Uterus (tissue), 4 donors: ENCODE results near the gene PACRG. TPM values are rescaled to one million over a fixed set of nuclear protein-coding genes. Genes with fewer than 3 reads are reported as not detected.

ENCODE experiments used
- DNase-seq, 2 donors: peaks; one replicate each; pipeline ENCODE4 v3.0.0-alpha.2; 2019 to 2020
- H3K27ac ChIP-seq, 2 donors: fragments of 200-600 bp; sonication (generic); 1 replicate in 1 of 2; 2 replicates in 1 of 2; pipeline ENCODE4 v1.5.1; 2016 to 2018
- H3K27me3 ChIP-seq, 2 donors: fragments of 200-600 bp; sonication (generic); one replicate each; pipeline ENCODE4 v1.5.1; 2018 to 2019; ENCODE audit warnings: control low read depth in 1 of 2
- H3K36me3 ChIP-seq, 2 donors: fragments of 200-600 bp; sonication (generic); one replicate each; pipeline ENCODE4 v1.5.1; 2019; ENCODE audit warnings: control low read depth in 1 of 2
- H3K4me1 ChIP-seq, 2 donors: fragments of 200-600 bp; sonication (generic); one replicate each; pipeline ENCODE4 v1.5.1; 2018 to 2019; ENCODE audit warnings: control low read depth in 1 of 2
- H3K4me3 ChIP-seq, 2 donors: fragments of 200-600 bp; sonication (generic); 1 replicate in 1 of 2; 2 replicates in 1 of 2; pipeline ENCODE4 v1.5.1; 2018 to 2019; ENCODE audit warnings: mild to moderate bottlenecking in 1 of 2
- H3K9me3 ChIP-seq, 2 donors: fragments of 200-600 bp; sonication (generic); one replicate each; pipeline ENCODE4 v1.5.1; 2019; ENCODE audit warnings: control low read depth in 1 of 2
- CTCF ChIP-seq, 4 experiments: fragments of 200-600 bp in 2 of 4; fragments of 450-650 bp in 2 of 4; sonication (generic) in 2 of 4; IDR thresholded peaks; one replicate each; pipeline ENCODE4 v1.5.1; 2016 to 2019; ENCODE audit warnings: antibody characterized with exemption in 4 of 4, mild to moderate bottlenecking in 2 of 4, moderate library complexity in 1 of 4
- POLR2A ChIP-seq, 2 donors: fragments of 450-650 bp; IDR thresholded peaks; one replicate each; pipeline ENCODE4 v1.6.1; 2016; ENCODE audit warnings: antibody characterized with exemption in 2 of 2, mild to moderate bottlenecking in 1 of 2, moderate library complexity in 1 of 2
- intact Hi-C: fragments of 100-400 bp; cut with DNase I; formaldehyde crosslinking; loops from one replicate; pipeline ENCODE4 v1.15.1; 2023; ENCODE audit warnings: low total_unique reads
- total RNA-seq, 4 donors: library from RNA; depleted of rRNA in 3 of 4; stranded (reverse); fragments of >200 nt in 3 of 4; gene quantifications; one replicate each; pipeline versions ENCODE4 v1.1.0 to v1.2.4, GENCODE V29; 2014 to 2023
- donor health status: DM: yes; HTN: yes; CAD: no.

The PACRG gene
- total RNA-seq, 4 donors from 2014 or later, result 4.6 to 12.3 (median 7.5) TPM

GRCh38 chr6:163118941-163119340 is 391.2 kb downstream of the PACRG start:
- Histone ChIP-seq H3K4me3 (no peak overlapping the region), H3K27me3 (no peaks in the 10 kb centered on the region), H3K9me3 (no peaks in the 10 kb centered on the region), H3K36me3 (no peaks in the 10 kb centered on the region), H3K27ac (no peak overlapping the region), H3K4me1 (no peaks in the 10 kb centered on the region)
- intact Hi-C loops, result no loop called here
- DNase-seq, result no peak
- no peak for TF ChIP-seq CTCF (IDR thresholded peaks at IDR 0.05)
- no peak for TF ChIP-seq POLR2A (IDR thresholded peaks at IDR 0.05)

GRCh38 chr6:163120223-163120622 is 392.4 kb downstream of the PACRG start:
- no peaks in the 10 kb centered on the region for H3K36me3 ChIP-seq
- no peaks in the 10 kb centered on the region for H3K27me3 ChIP-seq
- H3K27ac ChIP-seq, result no peak overlapping the region
- DNase-seq, result no peak
- no peaks in the 10 kb centered on the region for H3K9me3 ChIP-seq
- TF ChIP-seq CTCF (IDR thresholded peaks at IDR 0.05), result no peak
- TF ChIP-seq POLR2A (IDR thresholded peaks at IDR 0.05), result no peak
- H3K4me3 ChIP-seq, result no peak overlapping the region
- intact Hi-C loops, result no loop called here
- no peaks in the 10 kb centered on the region for H3K4me1 ChIP-seq

- no peak for DNase-seq
- intact Hi-C loops, result no loop called here
- H3K9me3 ChIP-seq, result no peaks in the 10 kb centered on the region
- no peak overlapping the region for H3K4me3 ChIP-seq
- H3K27me3 ChIP-seq, result no peaks in the 10 kb centered on the region
- H3K27ac ChIP-seq, result no peak overlapping the region
- no peaks in the 10 kb centered on the region for H3K4me1 ChIP-seq
- no peaks in the 10 kb centered on the region for H3K36me3 ChIP-seq
- TF ChIP-seq POLR2A (IDR thresholded peaks at IDR 0.05) (no peak), CTCF (IDR thresholded peaks at IDR 0.05) (no peak)
Observed at GRCh38 chr6:163121270-163121669, 393.5 kb downstream of the PACRG start.

GRCh38 chr6:163122365-163122764 is 394.6 kb downstream of the PACRG start:
- TF ChIP-seq CTCF (IDR thresholded peaks at IDR 0.05) (no peak), POLR2A (IDR thresholded peaks at IDR 0.05) (no peak)

GRCh38 chr6:163123098-163123497 is 395.3 kb downstream of the PACRG start:
- Histone ChIP-seq H3K4me1 (no peaks in the 10 kb centered on the region), H3K27ac (no peak overlapping the region), H3K27me3 (no peaks in the 10 kb centered on the region), H3K36me3 (no peaks in the 10 kb centered on the region), H3K9me3 (no peaks in the 10 kb centered on the region), H3K4me3 (no peak overlapping the region)
- intact Hi-C loops, result no loop called here
- TF ChIP-seq CTCF (IDR thresholded peaks at IDR 0.05) (no peak), POLR2A (IDR thresholded peaks at IDR 0.05) (no peak)
- no peak for DNase-seq

More at GRCh38 chr6:163122365-163122764, 394.6 kb downstream of the PACRG start:
- Histone ChIP-seq H3K4me3 (no peak overlapping the region), H3K9me3 (no peaks in the 10 kb centered on the region), H3K27ac (no peak overlapping the region), H3K4me1 (no peaks in the 10 kb centered on the region), H3K36me3 (no peaks in the 10 kb centered on the region), H3K27me3 (no peaks in the 10 kb centered on the region)
- intact Hi-C loops, result no loop called here
- no peak for DNase-seq
